DOHH2 (cell line): Measurements from ENCODE around the gene KCTD6.

ENCODE experiments used
- H3F3A ChIP-seq: fragments of 200-600 bp; sonication (generic), shearing (Covaris generic); 2 replicates; pipeline ENCODE4 v1.6.0; 2016; ENCODE audit warnings: antibody characterized with exemption, mild to moderate bottlenecking; ENCODE audit not compliant: control insufficient read depth, insufficient read depth
- H3K27ac ChIP-seq: fragments of 200-600 bp; sonication (generic); 2 replicates; pipeline ENCODE4 v1.5.1; 2014; ENCODE audit warnings: low read depth, mild to moderate bottlenecking, low read length, moderate library complexity
- H3K27me3 ChIP-seq: fragments of 200-600 bp; sonication (generic); 2 replicates; pipeline ENCODE4 v1.6.1; 2014; ENCODE audit warnings: mild to moderate bottlenecking, low read length, mixed read lengths; ENCODE audit not compliant: control insufficient read depth
- H3K36me3 ChIP-seq: fragments of 200-600 bp; sonication (generic); 2 replicates; pipeline ENCODE4 v1.6.1; 2014; ENCODE audit warnings: mild to moderate bottlenecking, low read length, moderate library complexity, mixed read lengths; ENCODE audit not compliant: control insufficient read depth
- H3K4me1 ChIP-seq: fragments of 200-600 bp; sonication (generic); 2 replicates; pipeline ENCODE4 v1.6.1; 2014; ENCODE audit warnings: mild to moderate bottlenecking, low read length, mixed read lengths; ENCODE audit not compliant: control insufficient read depth
- H3K4me2 ChIP-seq: fragments of 200-600 bp; sonication (generic); 2 replicates; pipeline ENCODE4 v1.6.0; 2014; ENCODE audit warnings: mild to moderate bottlenecking, low read length, moderate library complexity
- H3K4me3 ChIP-seq: fragments of 200-600 bp; sonication (generic); 2 replicates; pipeline ENCODE4 v1.5.1; 2014; ENCODE audit warnings: mild to moderate bottlenecking, low read length, mixed read lengths
- H3K79me2 ChIP-seq: fragments of 200-600 bp; sonication (generic); 2 replicates; pipeline ENCODE4 v1.6.1; 2014; ENCODE audit warnings: mild to moderate bottlenecking, low read length, mixed read lengths; ENCODE audit not compliant: control insufficient read depth
- H3K9me2 ChIP-seq: fragments of 200-600 bp; sonication (generic); replicated peaks from 2 replicates; pipeline ENCODE4 v1.6.1; 2014; ENCODE audit warnings: mild to moderate bottlenecking, low read length, mixed read lengths; ENCODE audit not compliant: control insufficient read depth
- H3K9me3 ChIP-seq: fragments of 200-600 bp; sonication (generic); 2 replicates; pipeline ENCODE4 v1.6.1; 2014; ENCODE audit warnings: antibody characterized with exemption, low read length, mixed read lengths; ENCODE audit not compliant: control insufficient read depth, insufficient read depth
- H4K20me1 ChIP-seq: fragments of 200-600 bp; sonication (generic); 2 replicates; pipeline ENCODE4 v1.6.0; 2014; ENCODE audit warnings: low read depth, mild to moderate bottlenecking, antibody characterized with exemption, low read length, moderate library complexity; ENCODE audit not compliant: control insufficient read depth, insufficient read depth
- EZH2phosphoT487 ChIP-seq: fragments of 200-600 bp; sonication (generic); IDR thresholded peaks from 2 replicates; pipeline ENCODE4 v1.6.1; 2017; ENCODE audit warnings: borderline replicate concordance, mild to moderate bottlenecking, antibody characterized with exemption, low read length, moderate library complexity, mixed read lengths
- TF ChIP-seq, protein P1 (sequence below): fragments of 200-600 bp; sonication (generic); IDR thresholded peaks from one replicate; pipeline ENCODE4 v1.5.1; 2014; ENCODE audit warnings: antibody characterized with exemption, mild to moderate bottlenecking, low read depth, low read length; ENCODE audit not compliant: poor library complexity, severe bottlenecking

The KCTD6 gene

GRCh38 chr3:58482917-58483636 lies 8.8 kb upstream of the KCTD6 start:
- Histone ChIP-seq H3F3A (no peaks in the 10 kb centered on the region), H3K9me3 (0 out of 2 replicates have a peak, but pooled peaks cover 6% of the 10 kb centered on the region), H3K4me1 (peaks cover 13% of the 10 kb centered on the region), H4K20me1 (no peaks in the 10 kb centered on the region), H3K4me3 (no peak overlapping the region), H3K27ac (no peak overlapping the region), H3K27me3 (peaks cover 18% of the 10 kb centered on the region), H3K36me3 (no peaks in the 10 kb centered on the region), H3K4me2 (peak overlapping the region; percentile 47), H3K79me2 (no peaks in the 10 kb centered on the region), H3K9me2 (no peaks in the 10 kb centered on the region)
- TF ChIP-seq, protein P1, sequence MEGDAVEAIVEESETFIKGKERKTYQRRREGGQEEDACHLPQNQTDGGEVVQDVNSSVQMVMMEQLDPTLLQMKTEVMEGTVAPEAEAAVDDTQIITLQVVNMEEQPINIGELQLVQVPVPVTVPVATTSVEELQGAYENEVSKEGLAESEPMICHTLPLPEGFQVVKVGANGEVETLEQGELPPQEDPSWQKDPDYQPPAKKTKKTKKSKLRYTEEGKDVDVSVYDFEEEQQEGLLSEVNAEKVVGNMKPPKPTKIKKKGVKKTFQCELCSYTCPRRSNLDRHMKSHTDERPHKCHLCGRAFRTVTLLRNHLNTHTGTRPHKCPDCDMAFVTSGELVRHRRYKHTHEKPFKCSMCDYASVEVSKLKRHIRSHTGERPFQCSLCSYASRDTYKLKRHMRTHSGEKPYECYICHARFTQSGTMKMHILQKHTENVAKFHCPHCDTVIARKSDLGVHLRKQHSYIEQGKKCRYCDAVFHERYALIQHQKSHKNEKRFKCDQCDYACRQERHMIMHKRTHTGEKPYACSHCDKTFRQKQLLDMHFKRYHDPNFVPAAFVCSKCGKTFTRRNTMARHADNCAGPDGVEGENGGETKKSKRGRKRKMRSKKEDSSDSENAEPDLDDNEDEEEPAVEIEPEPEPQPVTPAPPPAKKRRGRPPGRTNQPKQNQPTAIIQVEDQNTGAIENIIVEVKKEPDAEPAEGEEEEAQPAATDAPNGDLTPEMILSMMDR, result no peak
- TF ChIP-seq EZH2phosphoT487, result no peak

DNA sequence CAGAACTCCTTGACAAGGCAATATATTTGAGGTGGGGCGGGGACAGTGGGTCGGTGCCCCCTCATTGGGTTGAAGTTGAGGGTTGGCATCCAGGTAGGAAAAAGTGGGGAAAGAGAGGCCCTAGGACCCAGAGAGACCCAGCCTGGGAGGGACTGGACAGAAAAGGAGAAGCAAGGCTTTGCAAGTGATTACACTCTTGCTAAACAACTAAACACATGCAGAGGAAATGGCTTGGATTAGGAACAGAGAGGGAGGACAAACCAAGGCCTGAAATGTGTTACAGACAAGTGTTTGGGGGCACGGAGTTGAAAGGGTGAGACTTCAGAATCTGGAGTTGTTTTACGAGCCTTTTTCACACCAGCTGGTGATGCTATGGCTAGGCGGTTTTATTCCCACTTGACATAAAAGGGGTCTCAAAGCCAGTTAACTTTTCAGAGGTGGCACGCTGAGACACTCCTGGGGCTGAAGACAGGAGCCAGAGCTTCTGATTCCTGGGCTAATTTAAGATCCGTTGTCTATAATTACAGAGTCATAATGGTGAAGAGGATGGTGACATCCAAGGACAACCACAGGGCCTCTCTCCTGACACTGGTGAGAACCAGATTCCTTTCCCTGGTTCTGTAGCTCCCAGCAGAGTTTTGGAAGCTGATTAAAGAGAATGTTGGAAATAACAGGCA lies 7.7 kb upstream of the KCTD6 start:
- Histone ChIP-seq H3K4me2 (no peak overlapping the region), H3K4me1 (peaks cover 13% of the 10 kb centered on the region), H3K27ac (no peak overlapping the region), H3F3A (no peaks in the 10 kb centered on the region), H3K27me3 (peaks cover 29% of the 10 kb centered on the region), H3K36me3 (no peaks in the 10 kb centered on the region), H3K9me2 (no peaks in the 10 kb centered on the region), H3K4me3 (no peak overlapping the region), H3K79me2 (no peaks in the 10 kb centered on the region), H4K20me1 (no peaks in the 10 kb centered on the region), H3K9me3 (0 out of 2 replicates have a peak, but pooled peaks cover 6% of the 10 kb centered on the region)
- TF ChIP-seq EZH2phosphoT487, result no peak
- TF ChIP-seq, protein P1, result no peak

DNA sequence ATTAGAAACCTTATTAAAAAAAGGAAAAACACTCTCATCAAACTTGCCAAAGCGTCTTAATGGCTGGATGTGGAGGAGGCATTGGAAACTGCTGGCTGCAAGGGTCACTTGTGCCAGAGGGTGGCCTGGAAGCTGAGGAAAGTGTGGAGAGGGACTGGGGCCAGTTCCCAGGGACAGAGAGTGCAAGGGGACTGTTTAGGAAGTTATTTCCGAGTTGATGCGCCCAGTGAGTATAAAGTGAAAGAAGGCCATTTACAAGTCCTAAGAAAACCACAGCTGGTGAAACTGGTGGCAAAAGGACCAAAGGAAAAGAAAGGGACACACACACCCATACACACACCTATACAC lies 7.2 kb upstream of the KCTD6 start:
- no peak overlapping the region for H3K27ac ChIP-seq
- no peak for TF ChIP-seq EZH2phosphoT487
- TF ChIP-seq, protein P1, result no peak
- no peaks in the 10 kb centered on the region for H3K79me2 ChIP-seq
- no peak overlapping the region for H3K4me2 ChIP-seq
- no peaks in the 10 kb centered on the region for H4K20me1 ChIP-seq
- H3F3A ChIP-seq, result peaks cover under 1% of the 10 kb centered on the region; the same call in 1 of the 2 replicates
- no peaks in the 10 kb centered on the region for H3K36me3 ChIP-seq
- H3K27me3 ChIP-seq, result peaks cover 32% of the 10 kb centered on the region
- peaks cover 13% of the 10 kb centered on the region for H3K4me1 ChIP-seq
- no peaks in the 10 kb centered on the region for H3K9me2 ChIP-seq
- H3K9me3 ChIP-seq, result 0 out of 2 replicates have a peak, but pooled peaks cover 6% of the 10 kb centered on the region
- H3K4me3 ChIP-seq, result no peak overlapping the region
